ENCODE measurements around the gene TEX52.

DNA sequence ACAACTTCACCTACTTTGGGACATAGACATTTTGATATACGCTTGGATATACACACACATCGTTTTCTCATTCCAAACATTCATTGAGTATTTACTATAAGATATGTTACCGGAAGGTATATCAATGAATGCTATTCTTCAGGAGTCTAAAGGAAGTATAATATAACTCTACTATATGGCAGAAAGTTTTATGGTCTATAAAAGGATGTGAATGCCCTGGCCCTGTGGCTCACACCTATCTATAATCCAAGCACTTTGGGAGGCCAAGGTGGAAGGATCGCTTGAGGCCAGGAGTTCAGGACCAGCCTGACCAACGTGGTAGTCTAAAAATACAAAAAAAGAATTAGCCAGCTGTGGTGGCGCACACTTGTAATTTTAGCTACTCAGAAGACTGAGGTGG lies 27.6 kb downstream of the TEX52 start:
- no peak for TF ChIP-seq EGR1 (IDR thresholded peaks at IDR 0.05; ENCODE audit: low read depth)
- TF ChIP-seq, protein P1, sequence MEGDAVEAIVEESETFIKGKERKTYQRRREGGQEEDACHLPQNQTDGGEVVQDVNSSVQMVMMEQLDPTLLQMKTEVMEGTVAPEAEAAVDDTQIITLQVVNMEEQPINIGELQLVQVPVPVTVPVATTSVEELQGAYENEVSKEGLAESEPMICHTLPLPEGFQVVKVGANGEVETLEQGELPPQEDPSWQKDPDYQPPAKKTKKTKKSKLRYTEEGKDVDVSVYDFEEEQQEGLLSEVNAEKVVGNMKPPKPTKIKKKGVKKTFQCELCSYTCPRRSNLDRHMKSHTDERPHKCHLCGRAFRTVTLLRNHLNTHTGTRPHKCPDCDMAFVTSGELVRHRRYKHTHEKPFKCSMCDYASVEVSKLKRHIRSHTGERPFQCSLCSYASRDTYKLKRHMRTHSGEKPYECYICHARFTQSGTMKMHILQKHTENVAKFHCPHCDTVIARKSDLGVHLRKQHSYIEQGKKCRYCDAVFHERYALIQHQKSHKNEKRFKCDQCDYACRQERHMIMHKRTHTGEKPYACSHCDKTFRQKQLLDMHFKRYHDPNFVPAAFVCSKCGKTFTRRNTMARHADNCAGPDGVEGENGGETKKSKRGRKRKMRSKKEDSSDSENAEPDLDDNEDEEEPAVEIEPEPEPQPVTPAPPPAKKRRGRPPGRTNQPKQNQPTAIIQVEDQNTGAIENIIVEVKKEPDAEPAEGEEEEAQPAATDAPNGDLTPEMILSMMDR (IDR thresholded peaks at IDR 0.05 in 2 of 3, conservative IDR thresholded peaks at IDR 0.05 in 1 of 3; ENCODE audit: borderline replicate concordance in 1 of 3, insufficient read depth in 1 of 3, low read depth in 2 of 3, low read length in 2 of 3), result no peak
- TF ChIP-seq, protein P2, sequence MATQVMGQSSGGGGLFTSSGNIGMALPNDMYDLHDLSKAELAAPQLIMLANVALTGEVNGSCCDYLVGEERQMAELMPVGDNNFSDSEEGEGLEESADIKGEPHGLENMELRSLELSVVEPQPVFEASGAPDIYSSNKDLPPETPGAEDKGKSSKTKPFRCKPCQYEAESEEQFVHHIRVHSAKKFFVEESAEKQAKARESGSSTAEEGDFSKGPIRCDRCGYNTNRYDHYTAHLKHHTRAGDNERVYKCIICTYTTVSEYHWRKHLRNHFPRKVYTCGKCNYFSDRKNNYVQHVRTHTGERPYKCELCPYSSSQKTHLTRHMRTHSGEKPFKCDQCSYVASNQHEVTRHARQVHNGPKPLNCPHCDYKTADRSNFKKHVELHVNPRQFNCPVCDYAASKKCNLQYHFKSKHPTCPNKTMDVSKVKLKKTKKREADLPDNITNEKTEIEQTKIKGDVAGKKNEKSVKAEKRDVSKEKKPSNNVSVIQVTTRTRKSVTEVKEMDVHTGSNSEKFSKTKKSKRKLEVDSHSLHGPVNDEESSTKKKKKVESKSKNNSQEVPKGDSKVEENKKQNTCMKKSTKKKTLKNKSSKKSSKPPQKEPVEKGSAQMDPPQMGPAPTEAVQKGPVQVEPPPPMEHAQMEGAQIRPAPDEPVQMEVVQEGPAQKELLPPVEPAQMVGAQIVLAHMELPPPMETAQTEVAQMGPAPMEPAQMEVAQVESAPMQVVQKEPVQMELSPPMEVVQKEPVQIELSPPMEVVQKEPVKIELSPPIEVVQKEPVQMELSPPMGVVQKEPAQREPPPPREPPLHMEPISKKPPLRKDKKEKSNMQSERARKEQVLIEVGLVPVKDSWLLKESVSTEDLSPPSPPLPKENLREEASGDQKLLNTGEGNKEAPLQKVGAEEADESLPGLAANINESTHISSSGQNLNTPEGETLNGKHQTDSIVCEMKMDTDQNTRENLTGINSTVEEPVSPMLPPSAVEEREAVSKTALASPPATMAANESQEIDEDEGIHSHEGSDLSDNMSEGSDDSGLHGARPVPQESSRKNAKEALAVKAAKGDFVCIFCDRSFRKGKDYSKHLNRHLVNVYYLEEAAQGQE (IDR thresholded peaks at IDR 0.05; ENCODE audit: low read depth), result no peak
- no peak for TF ChIP-seq EZH2phosphoT487 (IDR thresholded peaks at IDR 0.05; ENCODE audit: borderline replicate concordance)
- TF ChIP-seq POLR2A (IDR thresholded peaks at IDR 0.05; ENCODE audit: borderline replicate concordance, extremely low read depth, insufficient read depth, insufficient read length), result no peak
- TF ChIP-seq POLR2AphosphoS5 (IDR thresholded peaks at IDR 0.05; ENCODE audit: low read depth, low read length), result no peak
- TF ChIP-seq, protein P3, sequence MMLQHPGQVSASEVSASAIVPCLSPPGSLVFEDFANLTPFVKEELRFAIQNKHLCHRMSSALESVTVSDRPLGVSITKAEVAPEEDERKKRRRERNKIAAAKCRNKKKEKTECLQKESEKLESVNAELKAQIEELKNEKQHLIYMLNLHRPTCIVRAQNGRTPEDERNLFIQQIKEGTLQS (IDR thresholded peaks at IDR 0.05), result no peak
- no peak for TF ChIP-seq ZNF274 (IDR thresholded peaks at IDR 0.05; ENCODE audit: low read depth, low read length)
- no peak for TF ChIP-seq SIN3A (IDR thresholded peaks at IDR 0.05; ENCODE audit: low read depth)
- no peak for TF ChIP-seq CEBPB (IDR thresholded peaks at IDR 0.05; ENCODE audit: low read depth)
- no peak for TF ChIP-seq RAD21 (IDR thresholded peaks at IDR 0.05; ENCODE audit: low read depth)

Data from HCT116 (cell line).